Stimulated activated CD4-positive, alpha-beta T cell treated with anti-CD3 and anti-CD28 coated beads, Interleukin-15, amount 100 ng/mL, for 24 hours (primary cell): ENCODE data around the gene CEP131.
"Not testable (repeated sequence)": the region's sequence is repeated elsewhere in the genome, so short reads cannot be mapped to it uniquely, and the experiment has no call there.

Experiments used
- DNase-seq: peaks from one replicate; pipeline ENCODE4 v3.0.0-alpha.2; 2020

The CEP131 gene

GRCh38 chr17:81162491-81162890 lies 60.3 kb downstream of the CEP131 start:
- no peak for DNase-seq

DNA sequence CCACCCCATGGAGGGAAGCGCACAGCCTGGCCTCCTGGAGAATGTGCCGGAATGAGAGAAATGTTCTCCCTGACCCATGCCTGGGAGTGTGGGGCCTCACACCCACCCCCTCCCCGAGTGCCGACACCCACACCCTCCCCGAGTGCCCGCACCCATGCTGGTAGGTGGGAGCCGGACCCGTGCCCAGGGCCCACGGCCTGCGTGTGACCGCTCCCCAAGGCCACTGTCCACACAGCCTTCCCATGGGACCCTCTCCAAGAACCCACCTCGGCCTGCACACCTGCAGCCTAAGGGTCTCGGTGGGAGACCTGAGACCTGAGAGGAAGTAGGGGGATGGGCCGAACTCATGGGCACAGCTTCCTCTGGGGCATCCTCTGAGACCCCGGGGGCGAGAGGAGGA lies 60.8 kb downstream of the CEP131 start:
- no peak for DNase-seq

GRCh38 chr17:81161536-81161935 lies 61.2 kb downstream of the CEP131 start:
- DNase-seq = no peak

GRCh38 chr17:81160747-81161453 lies 61.9 kb downstream of the CEP131 start:
- DNase-seq = no peak

DNA sequence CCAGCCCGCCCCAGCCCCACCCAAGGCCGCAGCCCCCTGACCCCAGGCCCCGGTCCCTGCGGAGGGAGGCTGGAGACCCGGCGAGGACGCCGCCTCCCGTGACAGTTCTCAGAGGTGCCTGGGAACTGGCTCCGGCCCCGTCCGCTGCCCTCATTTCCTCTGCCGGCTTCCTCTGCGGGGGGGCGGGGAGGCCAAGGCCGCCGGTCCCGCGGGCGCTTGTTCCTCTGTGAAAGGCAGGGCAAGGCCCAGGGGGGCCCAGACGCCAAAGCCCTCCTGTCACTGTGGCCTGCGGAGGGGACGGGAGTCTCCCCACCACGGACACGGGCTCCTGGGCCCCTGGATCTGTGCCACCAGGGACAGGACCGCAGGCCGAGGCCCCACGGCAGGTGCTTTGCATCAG lies 62.5 kb downstream of the CEP131 start:
- no peak for DNase-seq

- no peak for DNase-seq
Observed at GRCh38 chr17:81159611-81160265, 63.0 kb downstream of the CEP131 start.

DNA sequence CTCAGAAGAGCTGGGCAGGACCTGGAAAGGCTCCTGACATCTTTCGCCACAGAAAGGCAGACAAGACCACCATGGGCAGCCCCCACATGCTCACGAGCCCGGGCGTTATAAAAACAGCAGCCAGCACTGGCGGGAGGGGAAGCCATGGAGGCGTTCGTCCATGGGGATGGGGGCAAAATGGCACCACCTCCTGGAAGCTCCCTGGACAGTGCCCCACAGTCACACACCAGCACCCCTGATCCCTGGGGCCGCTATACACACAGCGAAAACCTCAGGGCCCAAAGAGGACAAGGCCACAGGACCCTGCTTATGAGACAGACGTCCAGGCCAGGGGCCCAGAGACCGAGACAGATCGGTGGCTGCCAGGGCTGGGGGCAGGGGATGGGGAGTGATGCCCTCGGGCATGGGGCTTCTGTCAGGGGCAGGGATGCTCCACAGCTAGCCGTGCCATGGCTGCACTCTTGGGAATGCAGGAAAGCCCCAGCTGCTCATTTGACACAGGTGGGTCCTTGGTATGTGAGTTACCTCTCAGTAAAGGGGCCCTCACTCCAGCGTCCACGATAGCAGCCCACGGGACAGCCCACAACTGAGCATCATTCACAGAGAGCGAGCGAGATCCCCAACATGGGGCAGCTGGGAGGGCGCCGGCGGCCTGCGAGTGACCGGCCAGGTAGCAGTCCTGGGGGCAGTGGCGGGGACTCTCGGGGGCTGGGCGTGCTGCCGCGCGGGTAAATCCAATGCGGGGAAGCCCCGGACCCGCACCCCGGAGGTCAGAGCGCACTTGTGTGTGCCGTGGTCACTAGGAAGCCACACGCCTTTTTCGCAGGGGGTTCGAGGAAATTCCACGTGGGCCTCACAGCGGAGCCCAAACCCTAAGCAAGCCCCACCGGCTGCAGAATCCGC lies 63.8 kb downstream of the CEP131 start:
- no peak for DNase-seq

DNA sequence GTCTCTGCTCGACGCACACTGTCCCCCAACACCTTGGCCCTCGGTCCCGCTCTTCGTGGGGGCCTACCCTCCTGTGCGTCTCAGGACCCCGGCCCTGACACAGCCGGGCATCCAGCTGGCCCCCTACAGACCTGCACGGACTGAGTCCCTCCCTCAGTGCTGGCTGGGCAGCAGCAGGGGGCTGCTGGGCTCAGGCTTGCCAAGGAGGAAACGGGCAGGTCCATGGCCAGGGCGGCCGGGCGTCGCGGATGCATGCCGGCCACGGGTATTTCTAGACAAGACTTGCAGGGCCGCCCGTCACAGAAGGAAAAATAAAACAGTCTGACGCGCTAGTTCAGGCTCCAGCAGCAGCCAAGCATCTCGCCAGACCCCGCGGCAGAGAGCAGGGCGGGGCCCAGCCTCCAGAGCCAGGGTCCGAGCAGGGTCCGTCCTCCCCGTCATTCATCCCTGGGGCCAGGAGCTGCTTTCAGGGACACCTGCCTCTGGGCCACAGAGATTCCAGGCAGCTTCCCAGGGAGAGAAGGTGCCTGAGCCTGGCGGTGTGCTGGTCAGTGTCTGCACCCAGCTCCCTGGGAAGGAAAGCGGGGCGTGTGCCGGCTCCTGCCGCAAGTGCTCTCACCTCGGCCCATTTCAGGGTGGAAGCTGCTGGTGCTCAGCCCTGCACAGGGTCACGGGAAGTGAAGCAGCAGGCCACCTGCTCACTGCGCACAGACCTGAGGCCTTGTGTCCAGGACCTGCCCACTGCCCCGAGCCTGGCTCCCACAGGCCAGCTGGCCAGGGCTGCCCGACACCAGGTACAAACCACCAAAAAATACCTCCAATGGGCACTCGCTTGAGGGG lies 64.7 kb downstream of the CEP131 start:
- no peak for DNase-seq

GRCh38 chr17:81156866-81157805 lies 65.6 kb downstream of the CEP131 start:
- DNase-seq = no peak

DNA sequence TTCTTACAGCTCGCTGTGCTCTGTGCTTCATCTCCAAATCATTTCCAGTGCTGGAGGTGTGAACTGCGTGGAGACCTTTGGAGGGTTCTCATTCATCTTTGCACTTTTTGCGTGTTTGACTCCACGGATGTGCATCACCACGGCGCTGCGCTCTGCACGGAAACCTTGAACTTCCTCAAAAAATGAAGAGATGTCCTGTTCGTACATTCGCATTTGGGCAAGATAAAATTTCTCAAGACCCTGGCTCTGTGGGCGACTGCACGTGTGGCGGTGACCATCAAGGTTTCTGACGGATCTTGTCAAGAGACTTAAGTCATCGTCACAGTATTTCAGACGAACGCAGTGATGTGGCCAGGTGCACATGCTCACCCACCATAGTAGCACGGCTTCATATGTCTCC lies 67.8 kb downstream of the CEP131 start:
- DNase-seq = no peak

DNA sequence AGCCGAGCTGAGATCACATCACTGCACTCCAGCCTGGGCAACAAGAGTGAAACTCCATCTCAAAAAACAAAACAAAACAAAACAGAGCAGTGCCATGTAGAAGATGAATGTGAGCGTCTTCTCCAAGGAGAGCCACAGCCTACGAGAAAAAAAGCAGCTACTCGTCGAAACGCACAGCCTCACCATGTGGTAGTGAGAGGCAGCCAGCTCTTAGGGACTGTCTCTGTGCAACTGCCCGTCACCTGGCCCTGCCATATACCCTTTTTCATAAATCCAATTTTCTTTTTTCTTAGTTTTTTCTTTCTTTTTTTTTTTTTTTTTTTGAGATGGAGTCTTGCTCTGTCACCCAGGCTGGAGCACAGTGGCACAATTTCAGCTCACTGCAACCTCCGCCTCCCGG lies 68.7 kb downstream of the CEP131 start:
- not testable (repeated sequence) for DNase-seq

DNA sequence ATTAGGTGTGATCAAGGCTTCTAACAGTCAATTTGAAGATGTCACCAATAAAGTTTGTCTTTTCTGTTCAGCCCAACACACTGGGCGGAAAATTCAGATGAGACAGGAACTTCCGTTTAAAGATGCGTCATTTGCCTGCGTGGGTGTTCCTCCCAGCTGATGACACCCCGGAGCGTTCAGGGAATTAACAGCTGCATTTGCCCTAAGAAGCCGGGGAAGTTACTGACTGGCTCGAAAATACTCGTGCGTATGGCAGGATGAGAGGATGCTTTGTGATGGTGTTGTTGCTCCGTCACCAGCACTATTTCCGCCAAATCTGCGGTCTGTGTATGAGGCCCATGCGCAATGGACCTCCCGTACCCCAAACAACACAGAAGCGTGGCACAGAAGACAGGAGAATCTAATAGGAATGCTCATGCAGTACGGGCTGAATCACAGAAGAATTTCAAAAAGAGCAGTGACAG lies 69.4 kb downstream of the CEP131 start:
- DNase-seq = no peak

- DNase-seq = no peak
Observed at GRCh38 chr17:81152288-81152828, 70.4 kb downstream of the CEP131 start.

DNA sequence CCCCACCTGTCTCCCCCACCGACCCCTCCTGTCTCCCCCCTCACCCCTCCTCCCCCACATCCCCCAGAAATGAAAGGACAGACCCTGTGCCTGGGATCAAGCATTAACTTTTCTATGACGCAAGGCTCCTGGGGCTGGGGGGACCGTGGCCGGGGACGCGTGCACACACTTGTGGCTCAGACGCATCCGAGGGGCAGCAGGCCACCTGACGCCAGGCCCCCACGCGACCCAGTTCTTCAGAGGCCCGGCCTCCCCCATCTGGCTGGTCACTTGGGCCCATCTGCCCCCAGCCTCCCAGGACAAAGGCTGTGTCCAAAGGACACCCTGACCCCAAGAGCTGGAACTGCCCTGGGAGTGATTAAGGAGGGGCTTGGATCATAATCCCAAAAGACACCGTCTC lies 71.5 kb downstream of the CEP131 start:
- DNase-seq = no peak

DNA sequence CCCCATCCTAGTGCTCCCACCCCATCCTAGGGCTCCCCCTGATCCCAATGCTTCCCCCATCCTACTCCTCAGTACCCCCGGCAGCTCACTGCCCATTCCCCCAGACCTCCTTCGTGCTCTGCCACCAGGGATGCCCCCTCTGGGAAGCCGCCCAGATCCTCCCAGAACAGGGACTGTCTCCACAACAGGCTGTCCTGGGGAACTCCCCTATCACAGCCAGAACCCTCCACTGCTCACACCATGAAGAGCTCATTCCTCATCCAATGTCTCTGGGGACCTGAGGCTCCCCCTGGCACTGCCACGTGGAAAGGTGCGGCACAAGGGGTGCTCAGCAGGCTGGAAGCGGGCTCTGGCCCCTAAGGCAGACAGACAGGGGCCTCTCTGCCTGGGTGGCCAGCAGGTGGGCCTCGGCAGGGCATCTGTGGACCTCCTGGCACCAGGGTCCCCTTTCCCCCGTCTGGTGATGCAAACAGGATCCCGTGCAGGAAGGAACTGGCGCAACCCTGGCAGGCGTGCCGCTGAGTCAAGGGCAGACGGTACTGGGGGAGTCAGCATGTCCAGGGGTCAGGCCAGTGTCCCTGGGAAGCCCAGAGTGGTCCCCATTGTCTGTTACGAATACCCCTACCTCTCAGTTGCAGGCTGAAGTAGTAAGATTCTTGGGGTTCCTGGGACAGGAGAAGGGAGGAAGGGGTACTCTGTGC lies 72.2 kb downstream of the CEP131 start:
- no peak for DNase-seq

GRCh38 chr17:81148986-81149533 lies 73.7 kb downstream of the CEP131 start:
- no peak for DNase-seq

DNA sequence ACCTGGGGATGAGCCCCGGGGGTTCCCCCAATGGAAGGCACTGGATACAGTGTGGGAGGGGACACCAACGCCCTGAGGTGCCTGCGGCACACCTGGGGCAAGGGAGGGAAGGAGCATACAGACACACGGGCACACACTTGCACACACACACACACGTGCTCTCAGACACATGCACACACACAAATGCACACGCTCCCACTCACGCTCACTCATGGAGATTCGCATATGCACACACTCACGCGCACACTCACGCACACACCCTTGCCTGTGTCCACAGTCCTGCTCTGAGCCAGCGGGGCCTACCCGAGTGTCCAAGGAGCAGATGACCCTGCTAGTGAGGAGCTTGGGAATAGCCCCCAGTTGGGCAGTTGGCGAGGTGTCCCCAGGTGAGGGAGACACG lies 74.2 kb downstream of the CEP131 start:
- no peak for DNase-seq

GRCh38 chr17:81147701-81148100 lies 75.1 kb downstream of the CEP131 start:
- DNase-seq = no peak

DNA sequence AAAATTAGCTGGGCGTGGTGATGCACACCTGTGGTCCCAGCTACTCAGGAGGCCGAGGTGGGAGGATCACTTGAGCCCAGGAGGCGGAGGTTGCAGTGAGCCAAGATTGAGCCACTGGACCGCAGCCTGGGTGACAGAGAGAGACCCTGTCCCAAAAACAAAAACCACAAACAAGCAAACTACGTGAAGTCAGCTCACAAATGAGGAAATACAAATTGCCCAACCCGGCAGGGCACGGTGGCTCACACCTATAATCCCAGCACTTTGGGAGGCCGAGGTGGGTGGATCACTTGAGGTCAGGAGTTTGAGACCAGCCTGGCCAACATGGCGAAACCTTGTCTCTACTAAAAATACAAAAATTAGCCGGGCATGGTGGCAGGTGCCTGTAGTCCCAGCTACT lies 76.6 kb downstream of the CEP131 start:
- not testable (repeated sequence) for DNase-seq

GRCh38 chr17:81144423-81144781 lies 78.4 kb downstream of the CEP131 start:
- no peak for DNase-seq
